GM12864 (cell line): ENCODE data around the gene MAU2.

Experiments
- DNase-seq: peaks from one replicate; pipeline ENCODE4 v3.0.0-alpha.2; 2011; ENCODE audit warnings: low read depth
- H3K4me3 ChIP-seq: 2 replicates; pipeline ENCODE4 v1.5.1; 2011; ENCODE audit warnings: mild to moderate bottlenecking, low read depth, low read length, control low read depth
- CTCF ChIP-seq: IDR thresholded peaks from 2 replicates; pipeline ENCODE4 v1.5.1; 2011; ENCODE audit warnings: low read depth, mild to moderate bottlenecking, moderate library complexity, low read length, control low read depth, inconsistent platforms; ENCODE audit errors: missing control alignments

The MAU2 gene

GRCh38 chr19:19354007-19354406 is 33.4 kb downstream of the MAU2 start:
- TF ChIP-seq CTCF: no peak
- no peak overlapping the region for H3K4me3 ChIP-seq
- DNase-seq: no peak

- H3K4me3 ChIP-seq: no peak overlapping the region
- DNase-seq: no peak
- TF ChIP-seq CTCF: no peak
Measured at GRCh38 chr19:19354932-19355331, 34.3 kb downstream of the MAU2 start.

GRCh38 chr19:19355606-19356139 is 35.0 kb downstream of the MAU2 start:
- no peak for DNase-seq
- no peak for TF ChIP-seq CTCF
- H3K4me3 ChIP-seq: no peak overlapping the region

GRCh38 chr19:19356500-19356899 is 35.9 kb downstream of the MAU2 start:
- no peak for TF ChIP-seq CTCF
- H3K4me3 ChIP-seq: no peak overlapping the region
- no peak for DNase-seq

- no peak overlapping the region for H3K4me3 ChIP-seq
- no peak for DNase-seq
- no peak for TF ChIP-seq CTCF
Measured at GRCh38 chr19:19356901-19357566, 36.4 kb downstream of the MAU2 start.

GRCh38 chr19:19361075-19361594 is 40.5 kb downstream of the MAU2 start:
- no peak overlapping the region for H3K4me3 ChIP-seq
- peak; percentile 53 for DNase-seq
- peak; percentile 81 for TF ChIP-seq CTCF

GRCh38 chr19:19362075-19362474 is 41.4 kb downstream of the MAU2 start:
- no peak for TF ChIP-seq CTCF
- DNase-seq: no peak
- no peak overlapping the region for H3K4me3 ChIP-seq
